LNCAP (cell line): ENCODE data around the gene FNDC8.

Experiments used
- TF ChIP-seq, protein P1 (sequence below): fragments of 450-650 bp; IDR thresholded peaks from 2 replicates; pipeline ENCODE4 v1.5.1; 2017; ENCODE audit warnings: mild to moderate bottlenecking

The FNDC8 gene

DNA sequence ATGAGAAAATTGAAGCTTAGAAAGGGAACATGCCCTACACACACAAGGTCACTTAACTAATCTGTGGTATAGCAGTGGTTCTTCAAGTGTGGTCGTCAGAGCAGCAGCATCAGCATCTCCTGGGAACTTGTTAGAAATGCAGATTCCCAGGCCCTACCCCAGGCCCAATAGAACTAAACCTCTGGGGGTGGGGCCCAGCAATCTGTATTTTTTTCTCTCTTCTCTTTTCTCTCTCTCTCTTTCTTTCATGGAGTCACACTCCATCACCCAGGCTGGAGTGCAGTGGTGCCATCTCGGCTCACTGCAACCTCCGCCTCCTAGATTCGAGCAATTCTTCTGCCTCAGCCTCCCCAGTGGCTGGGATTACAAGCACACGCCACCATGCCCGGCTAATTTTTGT is 16.8 kb downstream of the FNDC8 start:
- TF ChIP-seq, protein P1, sequence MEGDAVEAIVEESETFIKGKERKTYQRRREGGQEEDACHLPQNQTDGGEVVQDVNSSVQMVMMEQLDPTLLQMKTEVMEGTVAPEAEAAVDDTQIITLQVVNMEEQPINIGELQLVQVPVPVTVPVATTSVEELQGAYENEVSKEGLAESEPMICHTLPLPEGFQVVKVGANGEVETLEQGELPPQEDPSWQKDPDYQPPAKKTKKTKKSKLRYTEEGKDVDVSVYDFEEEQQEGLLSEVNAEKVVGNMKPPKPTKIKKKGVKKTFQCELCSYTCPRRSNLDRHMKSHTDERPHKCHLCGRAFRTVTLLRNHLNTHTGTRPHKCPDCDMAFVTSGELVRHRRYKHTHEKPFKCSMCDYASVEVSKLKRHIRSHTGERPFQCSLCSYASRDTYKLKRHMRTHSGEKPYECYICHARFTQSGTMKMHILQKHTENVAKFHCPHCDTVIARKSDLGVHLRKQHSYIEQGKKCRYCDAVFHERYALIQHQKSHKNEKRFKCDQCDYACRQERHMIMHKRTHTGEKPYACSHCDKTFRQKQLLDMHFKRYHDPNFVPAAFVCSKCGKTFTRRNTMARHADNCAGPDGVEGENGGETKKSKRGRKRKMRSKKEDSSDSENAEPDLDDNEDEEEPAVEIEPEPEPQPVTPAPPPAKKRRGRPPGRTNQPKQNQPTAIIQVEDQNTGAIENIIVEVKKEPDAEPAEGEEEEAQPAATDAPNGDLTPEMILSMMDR, result no peak

DNA sequence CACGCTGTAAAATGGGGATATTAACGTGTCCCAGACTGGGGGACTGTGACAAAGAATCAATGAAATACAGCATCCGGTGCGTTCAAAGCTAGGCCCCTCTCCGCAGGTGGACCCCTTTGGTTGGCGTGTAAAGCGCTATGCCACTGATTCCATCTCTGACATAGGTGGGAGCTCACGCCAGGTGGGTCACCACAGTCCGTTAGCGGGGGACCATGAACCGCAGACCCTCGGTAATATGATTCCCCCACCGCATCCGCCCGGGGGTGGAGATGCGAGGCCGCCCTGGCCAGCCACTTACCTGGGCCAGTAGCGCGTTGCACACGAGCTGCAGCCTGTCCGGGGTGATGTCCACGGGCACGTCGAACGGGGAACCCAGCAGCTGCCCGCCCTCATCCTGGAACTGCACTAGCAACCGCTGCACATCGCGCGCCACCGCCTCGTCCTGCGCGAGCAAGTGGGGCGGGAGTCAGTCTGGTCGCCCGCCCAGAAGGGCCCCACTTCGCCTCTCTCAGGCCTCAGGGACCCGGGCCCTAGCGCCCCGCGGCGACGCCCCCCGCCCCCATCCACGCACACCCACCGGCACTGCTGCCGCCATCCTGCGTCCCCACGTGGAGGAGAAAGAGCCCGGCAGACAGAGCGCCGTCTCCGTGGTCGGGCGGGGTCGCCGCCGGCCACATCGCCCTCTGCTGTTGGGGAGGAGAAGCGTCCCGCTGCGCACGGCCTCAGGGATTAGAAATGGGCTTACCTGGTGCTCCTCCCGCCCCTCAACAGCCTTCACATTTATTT is 20.5 kb downstream of the FNDC8 start, which contains the start of gene NLE1:
Gene NLE1 (minus strand): TSS at position 623 of the 786 bp plus-strand sequence. CDS start 28 bp downstream, at position 595.
- TF ChIP-seq, protein P1, result peak; percentile 96

DNA sequence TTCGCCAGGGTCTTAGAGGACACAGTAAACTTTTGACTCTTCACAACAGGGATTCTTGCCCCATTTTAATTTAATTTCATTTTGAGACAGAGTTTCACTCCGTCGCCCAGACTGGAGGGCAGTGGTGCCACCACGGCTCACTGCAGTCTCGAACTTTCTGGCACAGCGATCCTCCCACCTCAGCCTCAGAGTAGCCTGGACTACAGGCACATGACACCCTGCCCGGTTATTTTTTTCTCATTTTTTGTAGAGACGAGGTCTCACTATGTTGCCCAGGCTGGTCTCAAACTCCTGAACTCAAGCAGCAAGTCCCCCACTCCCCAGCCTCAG is 21.0 kb downstream of the FNDC8 start:
- TF ChIP-seq, protein P1, result 0 out of 2 replicates have a peak, but pooled peaks have one; percentile 4

DNA sequence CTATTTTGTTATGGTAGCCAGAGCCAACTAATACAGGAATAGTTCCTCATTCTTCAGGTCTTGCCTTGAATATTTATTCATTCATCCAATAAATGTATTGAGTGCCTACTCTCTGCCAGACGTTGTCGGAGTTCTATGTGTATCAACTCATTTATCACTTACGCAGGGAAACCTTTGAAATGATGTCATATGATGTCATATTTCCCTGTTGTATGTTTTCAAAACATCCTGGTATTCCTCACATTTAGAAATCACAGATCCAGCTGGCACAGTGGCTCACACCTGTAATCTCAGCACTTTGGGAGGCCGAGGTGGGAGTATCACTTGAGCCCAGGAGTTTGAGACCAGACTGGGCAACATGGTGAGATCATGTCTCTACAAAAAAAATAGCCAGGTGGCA is 23.4 kb downstream of the FNDC8 start:
- TF ChIP-seq, protein P1, result no peak

DNA sequence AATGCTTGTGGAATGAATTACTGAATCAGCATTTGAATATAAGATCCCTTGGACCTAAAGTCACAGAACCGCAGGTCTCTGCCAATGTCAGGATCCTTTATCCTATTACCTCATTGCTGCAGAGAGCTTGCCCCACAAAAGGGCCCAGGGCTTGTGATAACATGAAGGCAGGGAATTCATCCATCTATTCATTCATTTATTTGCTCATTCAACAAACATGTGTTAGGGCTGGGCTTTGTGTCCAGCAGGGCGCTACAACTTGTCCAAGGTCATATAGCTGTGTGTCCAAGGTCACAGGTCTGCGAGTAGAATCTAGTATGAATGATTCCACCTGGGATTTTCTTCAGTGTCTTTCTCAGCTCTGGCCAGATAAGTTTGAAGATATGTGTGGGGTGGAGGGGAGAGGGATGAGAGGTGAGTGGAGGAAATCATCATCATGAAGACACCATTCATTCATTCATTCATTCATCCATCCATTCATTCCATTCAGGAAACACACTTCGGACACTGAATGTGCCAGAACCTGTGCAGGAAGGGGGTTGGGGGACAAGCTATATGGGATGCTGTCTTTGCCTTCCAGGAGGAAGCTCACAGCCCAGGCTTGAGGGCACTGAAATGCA is 24.9 kb downstream of the FNDC8 start:
- TF ChIP-seq, protein P1, result no peak

DNA sequence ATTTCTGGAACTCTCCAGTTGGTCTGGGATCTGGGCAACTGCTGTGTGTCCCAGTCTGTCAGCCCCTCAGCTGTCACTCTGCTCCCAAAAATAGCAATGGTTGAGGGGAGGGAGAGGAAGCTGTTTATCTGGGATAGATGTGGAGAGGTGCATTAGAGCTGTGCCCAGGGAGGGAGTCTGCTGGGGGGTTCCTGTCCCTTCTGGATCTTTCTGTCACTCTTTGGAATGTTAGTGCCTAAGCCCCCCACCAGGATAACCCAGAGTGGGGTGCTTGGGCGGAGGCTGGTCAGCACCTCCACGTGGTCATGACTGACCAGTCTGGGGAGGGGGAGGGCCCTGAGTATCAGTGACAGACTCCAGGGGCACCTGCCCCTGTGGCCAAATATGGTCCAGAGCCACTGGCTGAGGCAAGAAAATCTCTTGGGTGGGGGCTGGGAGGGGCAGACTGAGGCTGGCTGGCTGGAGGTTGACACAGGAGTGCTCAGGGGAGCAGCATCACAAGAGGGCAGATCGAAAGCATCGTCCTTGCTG is 26.0 kb downstream of the FNDC8 start, which contains the start of gene UNC45B:
Gene UNC45B (plus strand): TSS at position 443 of the 531 bp plus-strand sequence. CDS start 447 bp downstream, outside the sequence.
- TF ChIP-seq, protein P1, result no peak

DNA sequence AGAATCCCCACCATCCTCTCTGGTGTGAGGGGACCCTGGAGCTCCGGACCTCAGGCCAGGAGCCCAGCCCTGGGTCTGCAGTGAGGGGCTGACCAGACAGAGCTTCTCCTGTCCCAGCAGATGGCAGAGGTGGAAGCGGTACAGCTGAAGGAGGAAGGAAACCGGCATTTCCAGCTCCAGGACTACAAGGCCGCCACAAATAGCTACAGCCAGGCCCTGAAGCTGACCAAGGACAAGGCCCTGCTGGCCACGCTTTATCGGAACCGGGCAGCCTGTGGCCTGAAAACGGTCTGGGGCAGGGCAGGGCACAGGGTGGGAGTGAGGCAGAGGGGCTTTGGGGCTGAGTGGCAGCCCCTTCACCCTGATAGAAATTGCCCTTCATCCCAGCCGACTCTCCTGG is 26.7 kb downstream of the FNDC8 start:
- TF ChIP-seq, protein P1, result no peak
